HG03025 (cell line): Measurements from ENCODE around the gene PAFAH2.

Experiments used
- ATAC-seq: cut with Tn5 transposase; IDR thresholded peaks from one replicate; pipeline ENCODE4 v1.9.1; 2021; ENCODE audit warnings: mild to moderate bottlenecking, moderate library complexity; ENCODE audit not compliant: unreplicated experiment, low FRiP score

The PAFAH2 gene

DNA sequence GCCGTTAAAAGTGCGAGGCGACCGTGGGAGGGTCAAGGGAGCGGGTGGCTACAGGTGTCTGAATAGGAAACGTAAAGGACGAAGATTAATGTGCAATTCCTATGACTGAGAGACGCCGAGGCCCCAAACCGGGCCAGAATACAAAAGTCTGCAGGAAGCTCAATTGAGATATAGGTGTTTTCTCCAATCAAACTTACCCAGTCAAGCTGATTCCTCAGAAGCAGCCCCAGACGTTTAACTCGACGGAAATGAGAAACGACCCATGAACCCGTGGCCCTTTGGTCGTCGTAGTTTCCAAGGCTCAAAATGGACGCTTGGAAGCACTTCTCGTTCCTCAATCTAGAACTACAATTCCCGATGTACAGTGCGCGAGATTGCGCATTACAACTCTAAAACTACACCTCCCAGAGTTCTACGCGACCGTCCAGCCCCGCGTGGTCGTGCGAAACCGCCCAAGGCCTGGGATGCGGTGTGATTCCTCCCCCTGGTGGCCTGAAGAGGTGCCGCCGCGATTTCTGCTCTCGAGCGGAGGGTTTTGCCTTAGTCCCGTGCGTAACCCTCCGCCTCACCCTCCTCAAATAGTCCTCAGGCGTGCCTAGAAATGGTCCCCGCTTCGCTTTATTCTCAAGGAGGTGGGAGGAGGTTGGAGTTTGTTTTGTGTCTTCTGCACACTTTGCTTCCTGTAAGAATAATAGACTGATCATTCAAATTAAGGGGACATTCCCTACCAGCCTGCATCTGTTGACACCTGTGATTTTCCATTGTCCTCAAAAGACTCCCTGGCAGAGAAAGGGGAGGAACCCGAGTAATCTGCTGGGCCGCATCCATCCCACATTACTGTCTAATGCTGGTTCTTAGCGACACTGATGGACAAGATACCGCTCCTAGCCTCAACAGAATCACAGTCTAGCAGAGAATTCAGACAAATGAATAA is at the start of gene PAFAH2:
TSS of gene PAFAH2 (minus strand) at position 236 of the 934 bp plus-strand sequence. CDS start 7,247 bp downstream, outside the sequence.
- ATAC-seq = peak; percentile 89

DNA sequence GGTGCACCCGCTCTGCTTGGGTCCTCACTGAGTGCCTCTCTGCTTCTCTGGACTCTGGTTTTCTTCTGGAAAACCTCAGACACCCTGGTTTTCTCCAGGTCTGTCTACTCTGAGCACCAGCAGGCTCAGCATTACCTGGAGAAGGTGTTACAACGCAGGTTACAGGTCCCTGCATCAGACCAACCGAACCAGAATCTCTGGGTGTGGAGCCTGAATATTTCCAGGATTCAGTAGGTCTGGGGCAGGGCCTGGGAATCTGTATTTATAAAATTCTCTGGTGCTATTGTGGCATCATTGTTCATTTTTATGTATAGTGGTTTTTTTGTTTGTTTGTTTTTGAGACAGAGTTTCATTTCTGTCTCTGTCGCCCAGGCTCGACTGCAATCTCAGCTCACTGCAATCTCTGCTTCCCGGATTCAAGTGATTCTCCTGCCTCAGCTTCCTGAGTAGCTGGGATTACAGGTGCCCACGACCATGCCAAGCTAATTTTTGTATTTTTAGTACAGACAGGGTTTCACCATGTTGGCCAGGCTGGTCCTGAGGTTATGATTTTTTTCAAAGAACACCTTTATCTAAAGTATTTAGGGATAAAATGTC is 49.5 kb upstream of the PAFAH2 start:
- ATAC-seq = no peak

DNA sequence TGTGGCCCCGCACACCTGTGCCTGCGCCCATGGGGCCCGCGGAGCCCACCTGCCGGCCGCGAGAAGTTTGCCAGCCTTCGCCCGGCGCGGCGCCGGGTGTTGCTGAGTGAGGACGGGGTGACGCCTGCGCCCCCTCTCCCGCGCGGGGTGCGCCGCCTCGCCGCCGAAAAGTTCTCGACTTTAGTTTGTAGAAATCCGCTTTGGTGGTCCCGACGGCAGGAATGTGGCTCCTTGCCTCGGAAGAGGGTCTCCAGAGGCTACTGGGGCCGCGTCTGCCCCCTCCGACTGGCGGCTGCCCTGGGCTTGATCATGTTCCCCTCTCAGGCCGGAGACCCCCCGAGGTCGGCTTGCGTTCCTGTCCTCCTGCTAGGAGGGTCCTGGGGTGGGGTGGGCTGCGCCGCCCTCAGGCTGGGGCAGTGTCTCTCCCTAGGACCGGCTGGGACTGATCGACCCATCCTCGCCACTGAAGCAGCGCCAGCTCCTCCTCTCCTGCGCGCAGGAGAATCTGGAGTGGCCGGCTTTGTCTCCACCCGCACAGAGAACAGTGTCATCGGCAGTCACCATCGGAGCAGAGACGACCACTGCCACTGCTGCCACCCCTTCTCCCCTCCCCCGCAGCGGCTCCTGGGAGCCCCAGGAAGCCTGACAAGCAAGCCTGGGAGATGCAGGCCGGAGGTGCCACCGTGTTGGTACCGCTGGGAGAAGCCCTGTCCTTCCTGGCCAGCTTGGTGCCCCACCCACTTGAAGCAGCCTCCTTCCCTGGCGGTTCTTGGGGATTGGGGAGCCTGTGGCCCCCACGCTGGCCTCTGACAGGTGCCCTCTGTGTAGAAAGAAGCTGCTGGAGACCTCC is 48.6 kb upstream of the PAFAH2 start:
- no peak for ATAC-seq

DNA sequence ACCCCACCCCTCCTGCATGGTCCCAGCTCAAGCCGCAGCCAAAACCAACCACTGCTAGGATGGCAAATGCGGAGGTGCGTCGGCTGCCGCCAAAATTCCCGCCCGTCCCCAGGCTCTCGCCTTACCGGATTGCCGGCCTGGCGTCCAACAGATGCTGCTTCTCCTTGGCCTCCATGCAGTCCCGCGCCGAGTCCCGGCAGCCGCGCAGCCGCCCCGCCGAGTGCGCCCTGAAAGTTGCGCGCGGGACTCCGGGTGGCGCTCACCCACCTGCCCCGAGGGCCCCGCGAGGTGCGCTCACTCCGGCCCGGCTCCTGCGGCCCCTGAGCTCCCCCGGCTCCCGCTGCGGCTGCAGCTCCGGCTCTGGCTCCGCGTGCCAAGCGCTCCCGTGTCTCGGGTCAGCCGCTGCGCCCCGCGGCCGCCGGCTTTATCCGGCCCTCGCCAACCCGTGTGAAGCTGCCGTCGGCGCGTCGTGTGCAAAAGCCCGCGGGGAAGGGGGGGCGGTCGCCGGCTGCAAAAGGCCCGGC is 47.9 kb upstream of the PAFAH2 start, which contains the start of gene SLC30A2:
TSS of gene SLC30A2 (minus strand) at position 397 of the 524 bp plus-strand sequence. CDS start at position 175, 222 bp downstream.
- no peak for ATAC-seq

DNA sequence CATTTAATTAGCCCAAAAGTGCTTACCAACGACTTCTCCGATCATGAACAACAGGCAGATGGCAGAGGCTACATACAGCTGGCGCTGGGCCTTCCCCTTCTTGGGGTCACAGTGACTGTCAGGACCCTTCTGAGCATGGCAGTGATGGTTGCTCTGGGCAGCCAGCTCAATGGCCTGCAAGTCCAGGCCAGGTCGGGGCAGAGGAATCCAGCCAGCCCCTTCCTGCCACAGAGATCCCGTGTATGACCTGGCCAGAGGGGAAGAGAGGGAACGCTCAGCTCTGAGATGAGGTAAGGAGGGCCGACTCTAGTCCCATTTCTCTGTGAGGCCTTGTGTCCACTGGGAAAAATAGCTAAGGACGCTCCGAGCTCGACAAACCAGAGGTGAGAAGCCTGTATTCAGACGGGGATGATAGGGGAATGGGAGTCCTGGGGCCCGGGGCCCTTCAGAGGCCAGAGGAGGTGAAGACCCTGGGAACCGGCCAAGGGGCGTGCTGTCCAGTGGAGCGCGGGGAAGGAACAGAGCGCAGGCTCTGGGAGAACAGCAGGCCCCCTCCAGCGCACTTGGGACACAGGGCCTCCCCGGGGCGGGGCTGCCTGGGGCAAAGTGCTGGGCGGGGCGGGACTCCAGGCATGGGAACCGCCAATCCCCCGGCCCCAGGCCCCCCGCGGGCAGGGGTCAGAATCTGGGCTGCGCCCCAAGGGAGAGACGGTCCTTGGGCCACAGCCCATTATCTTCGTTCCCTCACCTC is 47.3 kb upstream of the PAFAH2 start:
- ATAC-seq = no peak

DNA sequence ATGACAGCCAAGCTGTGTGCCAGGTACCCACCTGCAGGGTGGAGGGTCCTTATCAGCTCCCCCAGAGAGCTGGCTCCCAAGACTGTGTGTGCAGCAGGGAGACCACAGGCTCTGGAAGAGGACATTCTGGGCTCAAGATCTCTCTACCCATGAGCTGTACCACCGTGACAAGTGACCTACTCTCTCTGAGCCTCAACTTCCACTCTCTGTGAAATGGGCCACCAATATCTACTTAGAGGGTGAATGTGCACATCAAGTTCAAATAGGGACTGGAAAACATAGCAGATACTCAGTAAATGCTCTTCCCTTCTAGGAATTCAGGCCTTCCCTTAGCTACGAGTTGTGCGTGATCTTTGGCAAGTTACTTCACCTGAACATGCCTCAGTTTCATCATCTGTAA is 46.6 kb upstream of the PAFAH2 start:
- ATAC-seq = no peak

DNA sequence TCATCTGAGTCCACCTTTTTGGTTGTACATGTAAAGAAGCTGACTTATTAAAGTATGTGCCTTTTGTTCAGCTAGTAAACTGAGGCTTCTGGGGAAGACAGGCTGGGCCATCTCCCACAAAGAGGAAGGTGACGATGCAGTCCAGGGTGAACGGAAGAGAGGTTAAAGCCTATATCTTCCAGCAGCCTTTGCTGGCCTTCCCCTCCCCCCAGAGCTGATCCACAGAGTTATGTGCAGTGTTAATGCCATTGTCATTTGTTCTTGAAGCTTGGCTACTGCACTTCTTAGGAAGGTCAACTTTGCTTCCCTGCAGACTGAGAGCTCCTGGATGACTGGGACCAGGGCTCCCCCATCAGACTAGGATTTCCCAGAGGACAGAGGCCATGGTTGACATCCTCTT is 45.9 kb upstream of the PAFAH2 start:
- no peak for ATAC-seq

DNA sequence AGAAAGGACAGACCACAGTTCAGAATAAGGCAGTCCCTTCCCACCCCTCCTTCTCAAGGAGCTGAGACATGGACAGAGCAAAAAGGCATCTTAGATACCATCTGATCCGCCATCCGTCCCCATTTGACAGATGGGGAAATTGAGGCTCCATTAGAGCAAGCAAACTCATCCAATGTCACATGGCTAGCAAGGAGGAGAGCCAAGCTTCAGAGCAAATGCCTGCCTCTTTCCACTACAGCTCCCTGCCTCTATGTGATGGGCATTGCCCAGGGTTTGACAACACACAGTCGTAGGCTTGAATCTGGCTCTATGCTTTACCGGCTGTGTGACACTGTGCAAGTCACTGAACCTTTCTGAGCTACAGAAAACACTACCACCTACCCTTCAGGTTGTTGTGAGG is 44.1 kb upstream of the PAFAH2 start:
- ATAC-seq = no peak

DNA sequence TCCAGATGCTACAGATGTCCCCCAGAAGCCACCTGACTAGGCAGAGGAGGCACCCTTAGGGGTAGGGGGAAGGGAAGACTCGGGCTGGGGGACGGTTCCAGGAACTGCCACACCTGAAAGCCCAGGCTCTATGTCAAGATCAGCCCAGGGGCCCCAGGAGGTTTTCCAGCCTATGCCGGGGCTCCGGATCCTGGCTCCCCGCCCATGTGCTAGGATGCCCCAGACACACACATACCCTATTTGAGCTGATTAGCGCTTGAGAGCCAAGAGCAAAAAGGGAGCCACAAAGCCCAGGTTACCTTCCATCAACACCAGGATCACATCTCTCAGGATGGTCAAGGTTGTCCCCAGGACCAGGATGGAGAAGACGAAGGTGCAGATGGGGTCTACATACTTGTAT is 43.5 kb upstream of the PAFAH2 start:
- no peak for ATAC-seq

DNA sequence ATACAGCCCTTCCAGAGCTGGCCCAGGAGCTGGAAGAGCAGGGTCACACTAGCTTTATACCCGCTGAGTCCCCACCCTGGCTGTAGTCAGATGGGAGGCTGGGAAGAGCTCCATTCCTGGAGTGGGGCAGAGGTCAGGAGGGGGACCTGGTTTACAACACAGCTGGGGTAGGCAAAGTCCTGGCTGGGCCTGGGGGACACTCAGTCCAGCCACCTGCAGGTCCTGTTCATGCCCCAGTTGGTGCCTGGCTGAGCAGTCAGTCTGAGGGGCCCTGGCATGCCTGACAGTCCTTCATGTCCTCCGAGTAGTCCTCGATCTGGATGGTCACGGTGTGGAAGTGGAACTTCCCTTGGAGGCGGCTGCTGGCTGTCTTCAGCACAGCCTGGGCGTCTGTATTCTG is 41.0 kb upstream of the PAFAH2 start:
- ATAC-seq = no peak

DNA sequence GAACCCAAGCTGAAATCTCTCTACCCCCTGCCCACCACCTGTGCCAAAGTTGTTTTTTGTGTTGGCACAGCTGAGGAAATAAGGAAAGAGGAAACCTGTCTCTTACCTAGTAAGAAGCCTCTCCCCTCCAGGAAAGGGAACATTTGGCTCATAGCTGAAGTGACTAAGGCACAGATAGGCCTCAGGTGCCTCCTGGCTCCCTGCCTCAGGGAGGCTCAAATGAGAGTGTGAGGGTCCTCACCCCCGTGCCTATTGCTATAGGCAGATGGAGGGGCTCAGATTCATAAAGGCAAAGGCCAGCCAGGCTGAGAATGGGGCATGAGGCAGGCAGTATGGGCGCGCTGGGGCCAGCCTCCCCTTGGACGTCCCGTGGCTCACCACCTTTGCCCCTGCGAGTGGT is 40.6 kb upstream of the PAFAH2 start:
- no peak for ATAC-seq

DNA sequence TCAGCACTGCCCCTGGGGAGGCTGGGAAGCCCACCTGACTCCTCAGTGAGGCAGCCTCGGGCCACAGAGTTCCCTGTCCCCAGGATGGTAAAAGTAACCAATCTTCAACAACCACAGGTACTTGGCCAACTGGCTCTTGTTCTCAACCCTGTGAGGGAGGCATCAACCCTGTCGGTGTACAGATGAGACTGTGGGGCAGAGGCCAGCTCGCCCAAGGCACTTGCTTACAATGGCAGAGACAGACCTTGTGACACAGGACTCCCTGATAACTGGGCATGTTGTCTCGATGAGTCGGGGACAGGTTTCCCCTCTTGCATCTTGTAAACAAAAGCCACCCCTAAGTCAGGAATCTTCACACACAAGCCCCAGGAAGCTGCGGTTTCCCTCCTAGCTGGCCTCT is 40.0 kb upstream of the PAFAH2 start:
- no peak for ATAC-seq

DNA sequence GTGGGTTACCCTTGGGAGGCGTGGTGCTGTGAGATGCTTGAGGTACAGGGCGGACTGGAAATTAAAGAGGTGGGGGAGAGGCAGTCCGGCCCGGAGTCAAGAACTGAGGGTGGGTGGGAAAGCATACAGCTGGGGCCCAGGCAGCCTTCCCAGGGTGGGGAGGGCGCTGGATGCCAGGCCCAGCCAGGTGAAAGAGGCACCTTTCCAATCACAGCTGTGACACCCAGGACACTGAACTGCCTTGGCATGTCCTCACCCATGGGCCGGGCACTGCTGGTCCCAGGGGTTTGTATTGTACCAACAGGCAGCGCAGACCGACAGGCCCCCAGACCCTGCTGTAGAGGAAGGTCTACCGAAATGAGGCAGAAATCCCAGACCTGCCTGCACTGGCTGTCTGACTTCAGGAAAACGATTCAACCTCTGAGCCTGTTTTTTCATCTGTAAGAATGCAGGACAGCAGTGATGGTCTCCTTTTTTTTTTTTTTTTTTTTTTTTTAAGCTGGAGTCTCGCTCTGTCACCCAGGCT is 39.0 kb upstream of the PAFAH2 start:
- ATAC-seq = no peak

DNA sequence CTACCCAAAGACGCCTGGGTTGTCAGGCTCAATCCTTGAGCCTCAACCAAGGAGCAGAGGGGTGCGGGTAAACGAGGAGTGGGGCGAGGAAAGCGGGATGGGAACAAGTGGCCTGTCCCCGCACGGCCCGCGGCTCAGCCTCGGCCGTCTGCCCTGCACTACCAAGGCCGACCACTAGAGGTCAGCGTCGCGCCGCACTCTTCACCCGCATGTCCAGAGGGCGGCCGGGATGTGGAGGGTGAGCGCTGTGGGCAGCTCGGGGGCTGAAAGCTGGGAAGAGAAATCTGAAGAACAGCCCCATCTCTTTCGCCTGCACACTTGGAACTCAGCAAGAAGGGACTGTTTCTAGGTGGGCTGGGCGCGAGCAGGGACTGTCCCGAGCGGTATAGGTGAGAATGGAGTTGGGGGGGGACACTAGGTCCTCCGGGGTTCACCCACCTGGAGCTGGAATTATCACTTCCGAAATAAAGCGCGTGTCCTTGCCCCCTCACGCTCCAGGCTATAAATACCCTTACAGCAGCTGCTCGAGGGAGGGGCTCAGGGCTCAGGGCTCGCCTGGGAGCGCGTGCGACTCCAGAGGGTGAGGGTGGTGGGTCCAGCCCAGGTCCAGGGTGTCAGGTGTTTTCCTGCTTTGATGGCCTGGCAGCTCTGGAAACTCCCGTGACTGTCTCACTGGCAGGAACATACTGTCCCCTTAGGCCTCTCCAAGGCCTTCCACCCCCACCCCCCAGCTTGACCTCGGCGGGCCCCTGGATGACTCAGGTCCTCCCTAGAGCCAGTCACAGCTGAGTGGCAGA is 38.3 kb upstream of the PAFAH2 start:
- ATAC-seq = peak; percentile 70

DNA sequence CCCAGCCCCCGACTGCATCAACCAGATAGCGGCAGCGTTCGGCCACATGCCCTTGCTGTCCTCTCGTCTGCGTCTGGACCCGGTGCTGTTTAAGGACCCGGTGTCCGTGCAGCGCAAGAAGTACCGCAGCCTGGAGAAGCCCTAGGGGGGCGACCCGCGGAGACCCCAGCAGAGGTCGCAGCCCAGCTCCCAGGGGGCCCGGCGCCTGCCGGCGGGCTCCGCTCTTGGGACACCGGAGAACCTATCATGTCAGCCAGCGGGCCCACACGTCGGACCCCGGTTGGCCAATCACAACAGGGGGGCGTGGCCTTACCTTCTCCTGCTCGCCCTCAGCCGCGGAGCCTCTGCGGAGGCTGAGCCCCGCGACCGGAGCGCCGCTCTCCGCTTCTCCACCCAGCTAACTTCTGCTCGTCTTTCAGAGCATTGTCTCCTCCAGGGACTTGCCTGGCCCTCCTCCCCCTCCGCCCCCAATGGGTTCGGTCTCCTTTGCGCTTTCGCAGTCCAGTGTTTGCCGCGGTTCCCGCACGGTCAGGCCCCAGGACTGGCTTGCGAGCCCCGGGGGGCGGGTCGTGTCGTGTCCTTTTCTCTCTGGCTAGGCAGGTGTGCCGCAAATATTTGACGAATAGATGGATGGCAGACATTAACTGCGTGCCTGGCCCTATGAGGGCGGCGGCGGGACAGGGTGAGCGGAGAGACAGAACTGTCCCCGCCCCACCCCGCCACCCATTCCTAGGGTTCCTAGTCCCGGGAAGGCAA is 37.5 kb upstream of the PAFAH2 start:
- ATAC-seq = peak; percentile 75

DNA sequence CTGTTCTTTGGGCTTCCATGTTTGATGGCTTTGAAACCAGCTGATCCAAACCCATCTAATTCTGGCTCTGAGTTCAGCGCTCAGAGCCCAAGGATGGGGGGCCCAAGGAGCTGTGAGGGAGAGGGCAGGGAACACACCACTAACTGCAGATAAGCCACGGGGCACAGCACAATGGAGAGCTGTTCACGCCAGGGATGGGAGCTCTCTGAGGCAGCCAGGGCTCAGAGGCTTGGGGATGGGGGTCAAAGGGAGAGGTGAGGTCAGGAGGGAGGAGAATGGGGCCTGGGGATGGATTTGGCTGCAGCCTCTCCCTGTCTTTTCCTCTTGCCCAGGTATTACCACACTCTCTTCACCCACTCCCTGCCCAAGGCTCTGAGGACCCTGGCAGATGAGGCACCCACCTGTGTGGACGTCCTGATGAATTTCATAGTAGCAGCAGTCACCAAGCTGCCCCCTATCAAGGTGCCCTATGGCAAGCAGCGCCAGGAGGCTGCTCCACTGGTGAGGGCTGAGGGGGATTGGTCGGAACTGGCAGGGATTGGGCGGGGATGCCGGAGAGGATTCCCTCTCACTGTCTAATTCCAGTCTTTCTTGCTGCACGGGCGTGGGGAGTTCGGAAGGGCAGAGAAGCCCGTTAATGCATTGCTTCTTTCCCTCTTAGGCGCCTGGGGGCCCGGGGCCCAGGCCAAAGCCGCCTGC is 36.8 kb upstream of the PAFAH2 start:
- ATAC-seq = no peak

DNA sequence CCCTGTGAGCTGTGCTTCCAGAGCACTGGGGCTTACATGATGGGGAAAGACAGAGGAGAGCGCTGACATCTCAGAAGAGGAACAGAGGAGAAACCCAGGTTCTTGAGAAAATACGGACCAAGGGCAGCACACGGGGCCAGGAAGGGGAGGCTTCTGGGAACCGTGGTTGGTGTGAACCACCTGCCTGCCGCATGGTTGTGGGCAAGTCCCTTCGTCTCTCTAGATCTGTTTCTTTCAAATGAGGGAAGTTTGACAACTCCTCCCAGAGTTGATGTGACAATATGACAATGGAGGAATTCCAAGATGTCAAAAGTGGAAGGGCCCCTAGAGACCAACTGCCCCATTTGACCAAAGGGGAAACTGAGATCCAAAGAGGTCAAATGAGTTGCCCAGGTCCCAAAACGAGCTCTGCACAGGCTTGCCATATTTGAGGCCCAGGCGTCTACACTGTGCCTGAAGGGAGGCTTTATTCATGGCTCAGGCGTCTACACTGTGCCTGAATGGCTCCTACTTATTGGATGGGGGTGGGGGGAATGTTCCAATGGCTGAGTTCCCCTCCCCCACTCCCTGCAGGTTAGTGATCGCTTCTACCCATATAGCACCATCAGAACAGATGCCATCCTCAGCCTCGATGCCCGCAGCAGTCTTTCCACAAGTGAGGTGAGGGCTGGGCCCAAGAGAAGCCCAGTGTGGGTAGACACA is 34.9 kb upstream of the PAFAH2 start:
- ATAC-seq = no peak
